Liver (tissue), 9 donors: ENCODE measurements around the gene TANGO6. TPM values are rescaled to one million over a fixed set of nuclear protein-coding genes. Genes with fewer than 3 reads are reported as not detected.

ENCODE experiments used
- DNase-seq: peaks from one replicate; pipeline ENCODE4 v3.0.0-alpha.2; 2017; ENCODE audit warnings: low spot score
- H3K27ac ChIP-seq, 2 donors: one replicate each; pipeline ENCODE4 v1.7.0; 2013; ENCODE audit warnings: inconsistent platforms in 2 of 2, low read length in 2 of 2, control low read depth in 1 of 2, low read depth in 1 of 2, mild to moderate bottlenecking in 1 of 2
- H3K27me3 ChIP-seq, 4 donors: one replicate each; pipeline versions ENCODE4 v1.6.1 to v1.7.0; 2013; ENCODE audit warnings: low read length in 3 of 4, inconsistent platforms in 1 of 4, mild to moderate bottlenecking in 1 of 4, moderate library complexity in 1 of 4; ENCODE audit not compliant: control insufficient read depth in 4 of 4, insufficient read depth in 4 of 4
- H3K36me3 ChIP-seq, 4 donors: one replicate each; pipeline versions ENCODE4 v1.6.1 to v1.7.0; 2013; ENCODE audit warnings: low read length in 3 of 4, mild to moderate bottlenecking in 3 of 4, low read depth in 1 of 4, moderate library complexity in 1 of 4; ENCODE audit not compliant: control insufficient read depth in 4 of 4, insufficient read depth in 3 of 4
- H3K4me1 ChIP-seq, 4 donors: one replicate each; pipeline versions ENCODE4 v1.6.1 to v1.7.0; 2013; ENCODE audit warnings: low read length in 3 of 4, mild to moderate bottlenecking in 3 of 4, moderate library complexity in 1 of 4; ENCODE audit not compliant: control insufficient read depth in 4 of 4, insufficient read depth in 4 of 4
- H3K4me3 ChIP-seq, 3 donors: one replicate each; pipeline versions ENCODE4 v1.6.1 to v1.7.0; 2013; ENCODE audit warnings: low read length in 3 of 3, control low read depth in 1 of 3, low read depth in 1 of 3, mild to moderate bottlenecking in 1 of 3
- H3K9ac ChIP-seq, 2 donors: one replicate each; pipeline ENCODE4 v1.7.0; 2013; ENCODE audit warnings: low read length in 2 of 2, mild to moderate bottlenecking in 2 of 2, moderate library complexity in 2 of 2, control low read depth in 1 of 2, low read depth in 1 of 2
- H3K9me3 ChIP-seq, 4 donors: one replicate each; pipeline versions ENCODE4 v1.6.1 to v1.7.0; 2013; ENCODE audit warnings: low read length in 3 of 4; ENCODE audit not compliant: control insufficient read depth in 4 of 4
- EGR1 ChIP-seq, 2 donors: IDR thresholded peaks; 2 replicates each; pipeline ENCODE4 v1.6.1; 2016 to 2018; ENCODE audit warnings: antibody characterized with exemption in 2 of 2, low read depth in 2 of 2
- FOXA1 ChIP-seq: IDR thresholded peaks from 2 replicates; pipeline ENCODE4 v1.6.1; 2016; ENCODE audit warnings: antibody characterized with exemption
- FOXA2 ChIP-seq: IDR thresholded peaks from 2 replicates; pipeline ENCODE4 v1.6.1; 2016; ENCODE audit warnings: antibody characterized with exemption
- GABPA ChIP-seq, 2 donors: IDR thresholded peaks in 1 of 2; conservative IDR thresholded peaks in 1 of 2; 2 replicates each; pipeline ENCODE4 v1.6.1; 2016; ENCODE audit warnings: antibody characterized with exemption in 2 of 2, mild to moderate bottlenecking in 1 of 2, moderate library complexity in 1 of 2
- HNF4A ChIP-seq, 2 donors: conservative IDR thresholded peaks; 2 replicates each; pipeline ENCODE4 v1.6.1; 2016; ENCODE audit warnings: antibody characterized with exemption in 2 of 2, mild to moderate bottlenecking in 2 of 2
- HNF4G ChIP-seq: IDR thresholded peaks from 2 replicates; pipeline ENCODE4 v1.6.1; 2016; ENCODE audit warnings: antibody characterized with exemption
- JUND ChIP-seq, 2 donors: IDR thresholded peaks; 2 replicates each; pipeline ENCODE4 v1.6.1; 2016; ENCODE audit warnings: antibody characterized with exemption in 2 of 2
- NR2F2 ChIP-seq: IDR thresholded peaks from 2 replicates; pipeline ENCODE4 v1.6.1; 2016; ENCODE audit warnings: antibody characterized with exemption
- RAD21 ChIP-seq, 2 donors: IDR thresholded peaks; 2 replicates each; pipeline ENCODE4 v1.6.1; 2016; ENCODE audit warnings: antibody characterized with exemption in 2 of 2, mild to moderate bottlenecking in 2 of 2
- RXRA ChIP-seq, 2 donors: IDR thresholded peaks; 2 replicates each; pipeline ENCODE4 v1.6.1; 2017 to 2018; ENCODE audit warnings: antibody characterized with exemption in 2 of 2, mild to moderate bottlenecking in 1 of 2
- SP1 ChIP-seq: IDR thresholded peaks from 2 replicates; pipeline ENCODE4 v1.6.1; 2018; ENCODE audit warnings: antibody characterized with exemption, mild to moderate bottlenecking
- TAF1 ChIP-seq: conservative IDR thresholded peaks from 2 replicates; pipeline ENCODE4 v1.6.1; 2016; ENCODE audit warnings: antibody characterized with exemption, mild to moderate bottlenecking
- YY1 ChIP-seq: IDR thresholded peaks from 2 replicates; pipeline ENCODE4 v1.6.1; 2016; ENCODE audit warnings: antibody characterized with exemption, mild to moderate bottlenecking
- WGBS: extraction: QIAGEN DNeasy Blood & Tissue Kit; methylation state at CpG from one replicate; pipeline ENCODE4 v1.1.7; 2013; 5-methylcytosine and 5-hydroxymethylcytosine counted together
- polyA plus RNA-seq, 2 donors: library from polyadenylated mRNA; stranded (reverse) in 1 of 2; unstranded in 1 of 2; fragments of 200-250 nt in 1 of 2; fragments of >200 nt in 1 of 2; fragmentation: Nextera tagmentation in 1 of 2; extraction: Ambion mirVana in 1 of 2; gene quantifications; one replicate each; pipeline versions ENCODE4 v1.2.1 to v1.2.3, GENCODE V29; 2013 to 2015
- total RNA-seq, 2 donors: library from RNA; depleted of rRNA; stranded (reverse); fragments of >200 nt; gene quantifications; one replicate each; pipeline ENCODE4 v1.2.3, GENCODE V29; 2014
- TF ChIP-seq, protein P1 (sequence below): IDR thresholded peaks from 2 replicates; pipeline ENCODE4 v1.6.1; 2016; ENCODE audit warnings: antibody characterized with exemption, mild to moderate bottlenecking
- TF ChIP-seq, protein P2 (sequence below): IDR thresholded peaks from 2 replicates; pipeline ENCODE4 v1.6.1; 2016; ENCODE audit warnings: antibody characterized with exemption
- TF ChIP-seq, protein P3 (sequence below): IDR thresholded peaks from 2 replicates; pipeline ENCODE4 v1.6.1; 2016; ENCODE audit warnings: antibody characterized with exemption
- TF ChIP-seq, protein P4 (sequence below): fragments of 150-350 bp; IDR thresholded peaks from 2 replicates; pipeline ENCODE4 v1.5.1; 2017; ENCODE audit warnings: improper control_type of control experiment, low read depth, low read length; ENCODE audit not compliant: missing input control
- TF ChIP-seq, protein P5 (sequence below): IDR thresholded peaks from 2 replicates; pipeline ENCODE4 v1.6.1; 2016; ENCODE audit warnings: antibody characterized with exemption
- donor health status: healthy.
- donor health status: healthy.
- donor health status: healthy.
- donor health status: healthy.
- donor health status: healthy.

TANGO6 gene
- total and polyA plus RNA-seq, 4 donors: 6.8 to 40.6 (median 10.5) TPM

DNA sequence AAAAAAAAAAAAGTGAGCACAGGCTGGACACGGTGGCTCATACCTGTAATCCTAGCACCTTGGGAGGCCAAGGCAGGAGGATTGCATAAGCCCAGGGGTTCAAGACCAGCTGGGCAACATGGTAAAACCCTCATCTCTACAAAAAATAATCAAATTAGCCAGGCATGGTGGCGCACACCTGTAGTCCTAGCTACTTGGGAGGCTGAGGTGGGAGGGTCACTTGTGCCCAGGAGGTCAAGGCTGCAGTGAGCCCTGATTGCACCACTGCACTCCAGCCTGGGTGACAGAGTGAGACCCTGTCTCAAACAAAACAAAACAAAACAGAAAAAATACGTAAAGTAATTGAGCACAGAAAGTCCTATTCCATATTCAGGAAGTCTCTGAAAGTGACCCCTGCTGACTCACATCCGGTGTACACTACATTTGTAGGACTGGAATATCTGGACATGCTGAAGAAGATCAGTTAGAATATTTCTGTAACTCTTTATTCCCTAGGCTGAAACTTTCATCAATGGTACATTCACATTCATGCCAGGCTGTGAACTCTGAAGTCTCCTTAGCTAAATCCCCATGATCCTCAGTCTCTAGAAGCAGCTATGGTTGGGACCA lies 196.1 kb downstream of the TANGO6 start:
- H3K27ac ChIP-seq: peak overlapping the region in 1 of 2 donors; percentile 18
- H3K9ac ChIP-seq: no peak overlapping the region
- H3K27me3 ChIP-seq: no peaks in the 10 kb centered on the region
- no peak overlapping the region for H3K4me3 ChIP-seq
- DNase-seq: no peak
- H3K4me1 ChIP-seq: peaks cover 2 to 14% (median 11%) of the 10 kb centered on the region in 4 donors
- H3K9me3 ChIP-seq: peaks cover 0 to 6% (median 0%) of the 10 kb centered on the region in 4 donors
- 87% methylated on average over 4 of the region's 4 CpGs for WGBS
- H3K36me3 ChIP-seq: peaks cover 1 to 21% (median 13%) of the 10 kb centered on the region in 4 donors
- TF ChIP-seq FOXA2 (no peak), EGR1 (IDR thresholded peaks at IDR 0.05; ENCODE audit: low read depth in 2 of 2) (no peak), RXRA (IDR thresholded peaks at IDR 0.05) (no peak), YY1 (no peak), FOXA1 (no peak)
- TF ChIP-seq, protein P1, sequence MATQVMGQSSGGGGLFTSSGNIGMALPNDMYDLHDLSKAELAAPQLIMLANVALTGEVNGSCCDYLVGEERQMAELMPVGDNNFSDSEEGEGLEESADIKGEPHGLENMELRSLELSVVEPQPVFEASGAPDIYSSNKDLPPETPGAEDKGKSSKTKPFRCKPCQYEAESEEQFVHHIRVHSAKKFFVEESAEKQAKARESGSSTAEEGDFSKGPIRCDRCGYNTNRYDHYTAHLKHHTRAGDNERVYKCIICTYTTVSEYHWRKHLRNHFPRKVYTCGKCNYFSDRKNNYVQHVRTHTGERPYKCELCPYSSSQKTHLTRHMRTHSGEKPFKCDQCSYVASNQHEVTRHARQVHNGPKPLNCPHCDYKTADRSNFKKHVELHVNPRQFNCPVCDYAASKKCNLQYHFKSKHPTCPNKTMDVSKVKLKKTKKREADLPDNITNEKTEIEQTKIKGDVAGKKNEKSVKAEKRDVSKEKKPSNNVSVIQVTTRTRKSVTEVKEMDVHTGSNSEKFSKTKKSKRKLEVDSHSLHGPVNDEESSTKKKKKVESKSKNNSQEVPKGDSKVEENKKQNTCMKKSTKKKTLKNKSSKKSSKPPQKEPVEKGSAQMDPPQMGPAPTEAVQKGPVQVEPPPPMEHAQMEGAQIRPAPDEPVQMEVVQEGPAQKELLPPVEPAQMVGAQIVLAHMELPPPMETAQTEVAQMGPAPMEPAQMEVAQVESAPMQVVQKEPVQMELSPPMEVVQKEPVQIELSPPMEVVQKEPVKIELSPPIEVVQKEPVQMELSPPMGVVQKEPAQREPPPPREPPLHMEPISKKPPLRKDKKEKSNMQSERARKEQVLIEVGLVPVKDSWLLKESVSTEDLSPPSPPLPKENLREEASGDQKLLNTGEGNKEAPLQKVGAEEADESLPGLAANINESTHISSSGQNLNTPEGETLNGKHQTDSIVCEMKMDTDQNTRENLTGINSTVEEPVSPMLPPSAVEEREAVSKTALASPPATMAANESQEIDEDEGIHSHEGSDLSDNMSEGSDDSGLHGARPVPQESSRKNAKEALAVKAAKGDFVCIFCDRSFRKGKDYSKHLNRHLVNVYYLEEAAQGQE: no peak
- TF ChIP-seq, protein P2, sequence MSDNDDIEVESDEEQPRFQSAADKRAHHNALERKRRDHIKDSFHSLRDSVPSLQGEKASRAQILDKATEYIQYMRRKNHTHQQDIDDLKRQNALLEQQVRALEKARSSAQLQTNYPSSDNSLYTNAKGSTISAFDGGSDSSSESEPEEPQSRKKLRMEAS: no peak

DNA sequence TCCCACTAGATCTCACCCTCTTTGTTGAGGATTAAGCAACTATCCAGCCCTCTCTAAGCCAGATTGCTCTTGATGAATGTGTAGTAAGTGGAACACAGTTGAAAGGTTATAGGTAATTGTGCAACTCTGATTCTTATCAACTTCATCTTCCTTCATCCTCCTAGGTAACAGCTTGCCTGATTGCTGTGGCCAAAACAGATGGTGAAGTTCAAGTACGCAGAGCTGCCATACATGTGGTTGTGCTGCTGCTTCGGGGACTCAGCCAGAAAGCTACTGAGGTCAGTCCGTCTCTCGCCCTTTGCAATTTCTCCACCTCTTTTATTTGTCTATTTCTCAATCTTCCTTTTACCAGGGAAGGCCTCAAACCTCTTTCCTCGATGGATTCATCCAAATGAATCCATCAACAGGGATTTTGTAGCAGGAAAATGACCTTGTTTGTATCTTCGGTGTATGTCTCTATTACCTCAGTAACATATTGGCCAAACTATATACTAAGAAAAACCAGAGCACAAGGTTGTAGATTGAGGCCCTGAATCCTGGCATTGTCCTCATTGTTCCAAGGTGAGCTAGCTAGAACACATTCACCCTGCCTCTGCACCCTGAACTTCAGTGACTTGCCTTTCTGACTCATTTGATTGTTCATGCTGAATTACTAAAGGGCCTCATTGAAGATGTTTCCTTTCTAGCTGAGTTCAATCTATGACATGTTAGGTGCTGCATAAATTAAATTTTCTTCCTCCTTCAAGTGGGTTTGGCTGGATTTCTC lies 197.0 kb downstream of the TANGO6 start:
- no peak overlapping the region for H3K9ac ChIP-seq
- H3K27ac ChIP-seq: peak overlapping the region; percentile 18 to 25
- H3K36me3 ChIP-seq: peaks cover 1 to 19% (median 12%) of the 10 kb centered on the region in 4 donors
- H3K4me1 ChIP-seq: peaks cover 2 to 14% (median 11%) of the 10 kb centered on the region in 4 donors
- H3K9me3 ChIP-seq: peaks cover 0 to 6% (median 0%) of the 10 kb centered on the region in 4 donors
- peak; percentile 18 for TF ChIP-seq FOXA2
- TF ChIP-seq GABPA (IDR thresholded peaks at IDR 0.05 in 1 of 2, conservative IDR thresholded peaks at IDR 0.05 in 1 of 2): peak in 1 of 2 donors; percentile 6
- peak in 1 of 2 donors; percentile 27 for TF ChIP-seq EGR1 (IDR thresholded peaks at IDR 0.05; ENCODE audit: low read depth in 2 of 2)
- peak; percentile 77 for TF ChIP-seq YY1
- peak; percentile 64 for TF ChIP-seq NR2F2
- TF ChIP-seq RAD21 (IDR thresholded peaks at IDR 0.05): peak in 1 of 2 donors; percentile 45
- TF ChIP-seq, protein P1: peak; percentile 46
- no peak for TF ChIP-seq FOXA1
- peak; percentile 75 to 79 for TF ChIP-seq HNF4A (conservative IDR thresholded peaks at IDR 0.05)
- TF ChIP-seq, protein P3, sequence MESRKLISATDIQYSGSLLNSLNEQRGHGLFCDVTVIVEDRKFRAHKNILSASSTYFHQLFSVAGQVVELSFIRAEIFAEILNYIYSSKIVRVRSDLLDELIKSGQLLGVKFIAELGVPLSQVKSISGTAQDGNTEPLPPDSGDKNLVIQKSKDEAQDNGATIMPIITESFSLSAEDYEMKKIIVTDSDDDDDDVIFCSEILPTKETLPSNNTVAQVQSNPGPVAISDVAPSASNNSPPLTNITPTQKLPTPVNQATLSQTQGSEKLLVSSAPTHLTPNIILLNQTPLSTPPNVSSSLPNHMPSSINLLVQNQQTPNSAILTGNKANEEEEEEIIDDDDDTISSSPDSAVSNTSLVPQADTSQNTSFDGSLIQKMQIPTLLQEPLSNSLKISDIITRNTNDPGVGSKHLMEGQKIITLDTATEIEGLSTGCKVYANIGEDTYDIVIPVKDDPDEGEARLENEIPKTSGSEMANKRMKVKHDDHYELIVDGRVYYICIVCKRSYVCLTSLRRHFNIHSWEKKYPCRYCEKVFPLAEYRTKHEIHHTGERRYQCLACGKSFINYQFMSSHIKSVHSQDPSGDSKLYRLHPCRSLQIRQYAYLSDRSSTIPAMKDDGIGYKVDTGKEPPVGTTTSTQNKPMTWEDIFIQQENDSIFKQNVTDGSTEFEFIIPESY: peak; percentile 75
- TF ChIP-seq, protein P4, sequence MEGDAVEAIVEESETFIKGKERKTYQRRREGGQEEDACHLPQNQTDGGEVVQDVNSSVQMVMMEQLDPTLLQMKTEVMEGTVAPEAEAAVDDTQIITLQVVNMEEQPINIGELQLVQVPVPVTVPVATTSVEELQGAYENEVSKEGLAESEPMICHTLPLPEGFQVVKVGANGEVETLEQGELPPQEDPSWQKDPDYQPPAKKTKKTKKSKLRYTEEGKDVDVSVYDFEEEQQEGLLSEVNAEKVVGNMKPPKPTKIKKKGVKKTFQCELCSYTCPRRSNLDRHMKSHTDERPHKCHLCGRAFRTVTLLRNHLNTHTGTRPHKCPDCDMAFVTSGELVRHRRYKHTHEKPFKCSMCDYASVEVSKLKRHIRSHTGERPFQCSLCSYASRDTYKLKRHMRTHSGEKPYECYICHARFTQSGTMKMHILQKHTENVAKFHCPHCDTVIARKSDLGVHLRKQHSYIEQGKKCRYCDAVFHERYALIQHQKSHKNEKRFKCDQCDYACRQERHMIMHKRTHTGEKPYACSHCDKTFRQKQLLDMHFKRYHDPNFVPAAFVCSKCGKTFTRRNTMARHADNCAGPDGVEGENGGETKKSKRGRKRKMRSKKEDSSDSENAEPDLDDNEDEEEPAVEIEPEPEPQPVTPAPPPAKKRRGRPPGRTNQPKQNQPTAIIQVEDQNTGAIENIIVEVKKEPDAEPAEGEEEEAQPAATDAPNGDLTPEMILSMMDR: no peak
- TF ChIP-seq, protein P5, sequence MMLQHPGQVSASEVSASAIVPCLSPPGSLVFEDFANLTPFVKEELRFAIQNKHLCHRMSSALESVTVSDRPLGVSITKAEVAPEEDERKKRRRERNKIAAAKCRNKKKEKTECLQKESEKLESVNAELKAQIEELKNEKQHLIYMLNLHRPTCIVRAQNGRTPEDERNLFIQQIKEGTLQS: peak; percentile 14
- peak; percentile 12 for TF ChIP-seq HNF4G
- peak; percentile 57 for TF ChIP-seq SP1
- no peak for TF ChIP-seq TAF1
- TF ChIP-seq, protein P2: peak; percentile 91
- peak; percentile 86 to 92 for TF ChIP-seq RXRA (IDR thresholded peaks at IDR 0.05)
- TF ChIP-seq JUND (IDR thresholded peaks at IDR 0.05): peak in 1 of 2 donors; percentile 57
- WGBS: 43% methylated on average over 6 of the region's 6 CpGs
- DNase-seq: no peak
- H3K27me3 ChIP-seq: no peaks in the 10 kb centered on the region
- H3K4me3 ChIP-seq: no peak overlapping the region
